Measurements from ENCODE around the gene FAF1.

- TF ChIP-seq CTCF (IDR thresholded peaks at IDR 0.05) (no peak), POLR2A (IDR thresholded peaks at IDR 0.05) (no peak), EP300 (IDR thresholded peaks at IDR 0.05) (no peak)
These were observed 349.5 kb downstream of the FAF1 start for GRCh38 chr1:50610563-50610962.
